Activated gamma-delta T cell treated with Interleukin-2 at 50 U/mL for 16 hours (primary cell): ENCODE data around the gene MAPKBP1.

Source experiments
- DNase-seq: peaks from one replicate; pipeline ENCODE4 v3.0.0-alpha.2; 2020

Gene MAPKBP1

GRCh38 chr15:41829959-41830646 is 55.8 kb downstream of the MAPKBP1 start:
- no peak for DNase-seq

- DNase-seq: peak; percentile 50
These were observed 57.0 kb downstream of the MAPKBP1 start for GRCh38 chr15:41831291-41831690.

GRCh38 chr15:41832208-41832607 is 57.9 kb downstream of the MAPKBP1 start:
- no peak for DNase-seq

GRCh38 chr15:41832875-41833274 is 58.6 kb downstream of the MAPKBP1 start:
- DNase-seq: no peak

DNA sequence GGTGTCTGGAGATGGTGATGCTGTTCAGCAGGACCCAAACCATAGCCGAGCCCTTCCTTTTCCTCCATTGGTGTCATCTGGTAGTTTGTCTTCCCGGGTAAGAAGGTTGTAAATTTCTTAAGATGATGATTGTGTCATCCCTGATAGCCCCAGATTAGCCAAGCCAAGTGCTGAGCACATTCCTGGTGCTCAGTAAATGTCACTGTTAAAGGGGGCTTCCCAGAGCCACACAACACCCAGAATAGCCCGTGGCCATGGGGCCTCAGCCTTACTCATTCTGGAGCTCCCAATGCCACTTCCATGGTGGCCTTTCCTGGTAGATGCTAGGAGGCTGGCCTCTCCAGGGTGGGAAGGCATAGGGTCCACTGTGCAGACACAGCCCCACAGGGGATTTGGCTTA is 59.8 kb downstream of the MAPKBP1 start:
- no peak for DNase-seq

DNA sequence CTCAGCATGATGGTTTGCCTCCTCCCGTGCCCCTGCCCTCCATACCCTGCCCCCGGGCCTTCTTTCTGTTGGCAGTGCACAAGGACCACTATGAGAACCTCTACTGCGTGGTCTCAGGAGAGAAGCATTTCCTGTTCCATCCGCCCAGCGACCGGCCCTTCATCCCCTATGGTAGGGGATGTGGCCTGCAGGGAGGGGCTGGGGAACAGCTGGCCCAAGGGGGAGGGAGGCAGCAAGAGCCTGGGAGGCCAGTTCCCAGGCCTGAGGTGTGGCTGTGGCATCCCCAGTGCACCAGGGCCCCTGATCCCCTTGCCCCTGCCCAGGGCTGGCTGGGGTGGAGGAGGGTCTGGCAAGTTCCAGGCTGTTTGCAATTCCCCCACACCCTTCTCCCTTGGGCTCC is 61.8 kb downstream of the MAPKBP1 start:
- no peak for DNase-seq

DNA sequence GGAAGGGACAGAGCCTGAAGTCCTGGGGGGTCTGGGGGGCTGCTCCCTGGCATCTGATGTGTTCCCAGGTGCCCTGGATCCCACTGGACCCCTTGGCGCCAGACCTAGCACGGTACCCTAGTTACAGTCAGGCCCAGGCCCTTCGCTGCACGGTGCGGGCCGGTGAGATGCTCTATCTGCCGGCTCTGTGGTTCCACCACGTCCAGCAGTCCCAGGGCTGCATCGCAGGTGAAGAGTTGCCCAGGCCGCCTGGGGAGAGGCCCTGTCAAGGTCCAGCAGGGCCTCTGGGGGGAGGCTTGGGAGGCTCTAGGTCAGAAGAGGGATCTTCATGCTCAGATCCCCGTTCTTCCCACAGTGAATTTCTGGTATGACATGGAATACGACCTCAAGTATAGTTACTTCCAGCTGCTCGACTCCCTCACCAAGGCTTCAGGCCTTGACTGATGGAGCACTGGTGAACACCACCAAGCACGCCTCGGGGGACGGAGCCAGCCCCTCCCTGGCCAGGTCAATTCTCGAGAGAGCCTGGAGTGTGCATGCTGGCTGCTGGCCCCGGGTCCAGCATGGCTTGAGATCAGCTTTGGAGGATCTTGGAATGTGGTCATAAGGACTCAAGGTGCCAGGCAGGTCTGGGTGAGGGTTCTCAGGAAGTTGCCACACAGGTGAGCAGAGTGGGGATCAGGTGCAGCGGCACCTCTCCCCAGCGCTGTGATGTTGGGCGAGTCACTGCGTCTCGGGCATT is 62.6 kb downstream of the MAPKBP1 start:
- no peak for DNase-seq

- DNase-seq: no peak
These were observed 64.2 kb downstream of the MAPKBP1 start, which contains the start of gene PLA2G4B for GRCh38 chr15:41838400-41838897. Gene PLA2G4B (plus strand): TSS chr15:41838847. CDS start chr15:41838914, 67 bp downstream.

GRCh38 chr15:41839781-41840491 is 65.7 kb downstream of the MAPKBP1 start:
- no peak for DNase-seq

DNA sequence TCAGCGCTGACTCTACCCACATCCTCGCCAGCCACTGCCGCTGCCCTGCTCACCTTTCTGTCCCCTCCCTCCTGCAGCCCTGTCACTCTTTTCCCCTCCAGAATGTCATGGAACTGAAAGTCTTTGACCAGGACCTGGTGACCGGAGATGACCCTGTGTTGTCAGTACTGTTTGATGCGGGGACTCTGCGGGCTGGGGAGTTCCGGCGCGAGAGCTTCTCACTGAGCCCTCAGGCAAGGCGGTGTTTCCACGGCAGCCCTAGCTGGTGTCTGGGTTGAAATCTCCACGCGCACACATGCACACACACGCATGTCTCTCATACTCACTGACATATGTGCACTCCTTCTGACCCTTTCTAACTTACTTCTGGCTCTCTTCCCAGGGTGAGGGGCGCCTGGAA is 66.4 kb downstream of the MAPKBP1 start:
- DNase-seq: no peak

GRCh38 chr15:41841131-41841530 is 66.8 kb downstream of the MAPKBP1 start:
- no peak for DNase-seq

DNA sequence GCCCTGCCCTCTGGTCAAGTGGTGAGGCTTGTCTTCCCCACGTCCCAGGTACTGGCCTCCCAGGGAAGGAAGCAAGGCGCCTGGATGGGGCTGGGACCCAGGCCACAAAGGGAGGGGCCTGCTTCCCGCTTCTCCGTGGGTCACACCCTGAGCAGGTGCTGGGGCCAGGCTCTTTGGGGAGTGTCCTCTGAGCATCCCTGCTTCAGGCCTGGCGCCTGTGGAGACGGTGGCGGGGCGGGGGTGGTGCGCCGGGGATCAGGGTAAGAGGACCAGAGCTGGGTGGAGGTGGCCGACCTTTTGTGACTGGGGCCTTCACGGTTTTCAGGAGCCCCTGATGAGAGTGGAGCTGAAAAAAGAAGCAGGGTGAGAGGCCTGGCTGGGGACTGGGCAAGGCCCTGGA is 67.9 kb downstream of the MAPKBP1 start:
- DNase-seq: no peak

DNA sequence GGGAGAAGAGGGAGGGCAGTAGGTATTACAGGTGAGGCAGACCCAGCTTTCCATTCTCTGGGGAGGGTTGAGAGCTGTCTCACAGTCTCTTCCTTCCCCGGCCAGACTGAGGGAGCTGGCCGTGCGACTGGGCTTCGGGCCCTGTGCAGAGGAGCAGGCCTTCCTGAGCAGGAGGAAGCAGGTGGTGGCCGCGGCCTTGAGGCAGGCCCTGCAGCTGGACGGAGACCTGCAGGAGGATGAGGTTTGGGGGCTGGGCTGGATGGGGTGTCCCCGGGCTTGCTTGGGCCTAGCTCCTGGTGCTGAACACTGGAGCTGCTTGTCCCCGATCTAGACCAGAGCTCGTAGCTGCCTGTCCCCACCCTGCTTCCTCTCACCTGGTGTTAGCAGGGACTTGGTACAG is 69.3 kb downstream of the MAPKBP1 start:
- DNase-seq: no peak

- no peak for DNase-seq
These were observed 70.5 kb downstream of the MAPKBP1 start for GRCh38 chr15:41844814-41845213.

DNA sequence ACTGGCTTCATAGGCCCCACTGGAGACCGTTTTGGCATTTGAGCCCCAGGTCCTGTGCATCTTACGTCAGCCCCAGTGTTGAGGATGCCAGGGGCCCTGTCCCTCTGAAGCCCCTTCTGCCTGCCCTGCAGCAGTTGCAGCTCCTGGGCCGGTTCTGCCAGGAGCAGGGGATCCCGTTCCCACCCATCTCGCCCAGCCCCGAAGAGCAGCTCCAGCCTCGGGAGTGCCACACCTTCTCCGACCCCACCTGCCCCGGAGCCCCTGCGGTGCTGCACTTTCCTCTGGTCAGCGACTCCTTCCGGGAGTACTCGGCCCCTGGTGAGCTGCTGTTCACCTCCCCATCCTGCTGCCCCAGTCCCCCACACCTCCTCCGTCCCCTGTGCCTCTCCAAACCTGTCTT is 72.9 kb downstream of the MAPKBP1 start:
- DNase-seq: no peak

GRCh38 chr15:41847981-41848380 is 73.7 kb downstream of the MAPKBP1 start:
- no peak for DNase-seq

DNA sequence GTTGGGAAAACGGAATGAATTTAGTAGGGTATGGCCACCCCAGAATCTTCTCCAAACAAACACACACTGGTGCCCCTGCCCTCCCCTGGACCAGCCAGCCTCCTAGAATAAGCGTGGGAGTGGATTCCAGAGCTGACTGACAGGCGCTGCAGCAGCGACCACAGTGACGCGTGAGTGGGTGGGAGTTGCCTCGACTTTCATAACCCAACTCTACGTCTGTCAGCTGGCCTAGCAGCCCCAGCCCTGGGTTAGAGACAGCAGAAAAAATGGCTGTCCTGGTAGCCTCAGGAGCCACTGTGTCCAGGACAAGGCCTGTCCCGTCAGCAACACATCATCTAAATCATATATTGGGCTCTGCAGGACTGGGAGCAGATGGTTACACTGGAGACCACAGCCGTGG is 74.3 kb downstream of the MAPKBP1 start:
- no peak for DNase-seq

GRCh38 chr15:41849204-41849603 is 74.9 kb downstream of the MAPKBP1 start:
- DNase-seq: no peak

DNA sequence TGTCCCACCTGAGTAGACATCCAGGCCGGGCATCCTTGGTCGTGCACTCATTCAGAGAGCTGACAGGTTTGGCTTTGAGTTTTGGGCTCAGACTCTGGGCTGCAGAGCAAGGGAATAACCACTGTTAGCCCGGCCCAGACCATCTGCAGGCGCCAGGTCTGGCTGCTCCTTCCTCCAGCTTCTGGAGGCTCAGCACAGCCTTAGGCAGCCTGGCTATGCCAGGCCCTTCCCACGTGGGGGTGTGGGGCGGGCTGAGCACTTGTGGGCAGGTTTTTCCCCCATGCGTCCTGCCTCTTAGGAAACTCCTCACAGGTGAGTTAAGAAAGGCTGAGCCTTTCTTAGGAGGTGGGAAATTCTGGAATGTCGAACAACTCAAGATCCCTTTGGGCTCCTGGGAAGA is 75.6 kb downstream of the MAPKBP1 start:
- DNase-seq: no peak

DNA sequence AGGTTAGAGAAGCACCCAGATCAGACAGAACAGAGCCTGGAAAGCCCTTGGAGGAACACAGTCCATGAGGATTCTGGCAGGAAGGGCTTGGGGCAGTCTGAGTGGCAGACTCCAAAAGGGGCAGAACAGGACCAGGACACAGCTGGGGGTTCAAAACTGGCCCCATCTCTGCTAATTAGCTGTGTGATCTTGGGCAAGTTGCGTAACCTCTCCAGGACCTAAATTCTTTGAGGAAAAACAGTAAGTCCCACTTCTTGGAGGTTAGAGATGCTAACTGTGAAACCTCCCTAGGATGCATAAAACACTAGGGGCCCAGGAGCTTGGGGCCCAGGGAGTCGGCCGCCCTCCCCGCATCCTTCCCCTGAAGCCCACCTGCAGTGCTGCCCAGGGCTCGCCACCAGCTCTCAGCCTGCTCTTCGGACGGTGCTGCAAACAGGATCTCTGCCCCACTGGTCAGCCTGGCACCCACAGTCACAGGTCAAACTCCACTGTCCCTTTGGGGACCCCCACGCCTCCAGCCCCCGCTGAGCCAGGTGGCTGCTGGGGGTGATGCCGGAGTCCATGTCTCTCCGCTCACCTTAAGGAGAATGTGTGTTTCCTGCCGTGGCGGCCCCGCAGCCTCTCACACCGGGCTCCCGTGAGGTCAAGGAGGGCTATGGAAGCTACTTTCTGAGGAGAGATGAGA is 76.3 kb downstream of the MAPKBP1 start:
- no peak for DNase-seq

- DNase-seq: no peak
These were observed 76.9 kb downstream of the MAPKBP1 start for GRCh38 chr15:41851167-41851523.

DNA sequence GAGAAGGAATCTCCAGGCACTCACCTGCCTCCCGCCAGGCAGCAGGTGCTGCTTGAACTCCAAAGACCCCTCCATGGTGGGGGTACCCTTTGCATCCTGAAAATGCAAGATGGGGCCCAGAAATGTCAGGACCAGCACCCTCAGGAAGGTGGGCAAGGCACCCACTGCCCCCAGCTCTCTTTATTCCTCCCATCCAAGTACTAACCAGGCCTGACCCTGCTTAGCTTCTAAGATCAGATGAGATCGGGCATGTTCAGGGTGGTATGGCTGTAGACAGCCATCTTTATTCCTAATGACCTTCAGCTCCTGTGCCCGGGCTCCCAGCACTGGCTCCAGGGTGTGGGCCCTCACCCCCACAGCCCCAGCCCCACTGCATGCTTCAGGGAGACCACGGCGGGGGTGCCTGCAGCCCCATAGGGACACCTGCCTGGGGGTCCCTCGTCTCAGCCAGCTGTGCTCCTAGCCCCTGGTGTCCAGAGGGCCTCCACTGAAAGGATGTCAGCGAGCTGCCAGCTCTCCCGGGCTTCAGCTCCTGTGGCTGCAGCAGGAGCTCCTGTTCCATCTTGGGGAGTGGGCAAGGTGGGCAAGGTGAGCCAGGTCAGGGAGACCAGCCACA is 77.6 kb downstream of the MAPKBP1 start:
- no peak for DNase-seq
